DMS79 (cell line): Measurements from ENCODE around the gene KCTD15.

Experiments
- DNase-seq: peaks from one replicate; lab custom pipeline; 2025; lab: John Stamatoyannopoulos, UW

KCTD15 gene

GRCh38 chr19:33771384-33772101 is 25.1 kb upstream of the KCTD15 start:
- DNase-seq: peak; percentile 27

- DNase-seq: no peak
Measured at GRCh38 chr19:33772102-33772857, 24.4 kb upstream of the KCTD15 start.

- no peak for DNase-seq
Measured at GRCh38 chr19:33772858-33773180, 23.9 kb upstream of the KCTD15 start.

- DNase-seq: no peak
Measured at GRCh38 chr19:33773704-33774624, 22.7 kb upstream of the KCTD15 start.

GRCh38 chr19:33774751-33775150 is 21.9 kb upstream of the KCTD15 start:
- DNase-seq: no peak

GRCh38 chr19:33775731-33776487 is 20.8 kb upstream of the KCTD15 start:
- DNase-seq: no peak

GRCh38 chr19:33777351-33777750 is 19.3 kb upstream of the KCTD15 start:
- no peak for DNase-seq

- DNase-seq: no peak
Measured at GRCh38 chr19:33777753-33778088, 18.9 kb upstream of the KCTD15 start.

- peak; percentile 11 for DNase-seq
Measured at GRCh38 chr19:33778089-33778791, 18.4 kb upstream of the KCTD15 start.

GRCh38 chr19:33779849-33780248 is 16.8 kb upstream of the KCTD15 start:
- no peak for DNase-seq

GRCh38 chr19:33780251-33780650 is 16.4 kb upstream of the KCTD15 start:
- no peak for DNase-seq

GRCh38 chr19:33780746-33781145 is 15.9 kb upstream of the KCTD15 start:
- no peak for DNase-seq

GRCh38 chr19:33781415-33781935 is 15.2 kb upstream of the KCTD15 start:
- no peak for DNase-seq

GRCh38 chr19:33781996-33782395 is 14.7 kb upstream of the KCTD15 start:
- DNase-seq: no peak

- DNase-seq: no peak
Measured at GRCh38 chr19:33784432-33784831, 12.2 kb upstream of the KCTD15 start.

- DNase-seq: no peak
Measured at GRCh38 chr19:33785795-33786194, 10.9 kb upstream of the KCTD15 start.

GRCh38 chr19:33788676-33789075 is 8.0 kb upstream of the KCTD15 start:
- no peak for DNase-seq

GRCh38 chr19:33789344-33789743 is 7.3 kb upstream of the KCTD15 start:
- DNase-seq: no peak

- no peak for DNase-seq
Measured at GRCh38 chr19:33794683-33795369, 1.8 kb upstream of the KCTD15 start.

GRCh38 chr19:33795370-33796163 is 1.1 kb upstream of the KCTD15 start:
- DNase-seq: peak; percentile 51
